NCI-H187 (cell line): ENCODE measurements around the gene CD68.

Source experiments
- DNase-seq, 2 experiments: peaks; one replicate each; lab custom pipeline; 2025; lab: John Stamatoyannopoulos, UW

The CD68 gene

DNA sequence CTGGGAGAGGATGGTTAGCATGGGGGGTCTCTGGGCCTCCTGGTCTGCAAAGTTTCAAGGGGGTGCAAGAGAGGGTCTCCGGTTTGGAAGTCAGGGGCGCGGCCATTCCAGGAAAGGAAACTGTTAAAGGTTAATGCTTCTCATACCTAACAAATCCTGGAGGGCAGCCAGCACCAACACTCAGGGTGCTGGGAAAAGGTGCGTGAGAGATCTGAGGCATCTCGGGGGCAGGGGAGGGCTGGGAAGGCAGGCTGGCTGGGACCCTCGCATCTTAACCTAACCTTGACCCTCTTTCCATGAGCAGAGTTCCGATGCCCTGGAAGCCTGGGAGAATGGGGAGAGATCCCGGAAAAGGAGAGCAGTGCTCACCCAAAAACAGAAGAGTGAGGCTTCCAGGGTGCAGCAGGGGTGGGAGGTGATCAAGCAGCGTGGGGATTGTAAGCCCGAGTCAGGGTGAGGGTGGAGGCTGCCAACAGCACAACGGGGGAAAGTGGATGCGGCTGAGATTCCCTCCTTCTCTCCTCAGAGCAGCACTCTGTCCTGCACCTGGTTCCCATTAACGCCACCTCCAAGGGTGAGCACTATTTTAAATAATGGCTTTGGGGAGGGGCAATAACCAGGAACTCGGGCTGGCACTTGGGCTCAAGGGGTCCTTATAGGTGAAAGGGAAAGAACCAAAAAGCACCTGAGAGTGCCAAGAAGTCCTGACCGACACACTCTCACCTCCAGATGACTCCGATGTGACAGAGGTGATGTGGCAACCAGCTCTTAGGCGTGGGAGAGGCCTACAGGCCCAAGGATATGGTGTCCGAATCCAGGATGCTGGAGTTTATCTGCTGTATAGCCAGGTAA, 19.9 kb upstream of the CD68 start:
- no peak for DNase-seq

GRCh38 chr17:7560172-7561027, 19.0 kb upstream of the CD68 start:
- DNase-seq, result no peak

DNA sequence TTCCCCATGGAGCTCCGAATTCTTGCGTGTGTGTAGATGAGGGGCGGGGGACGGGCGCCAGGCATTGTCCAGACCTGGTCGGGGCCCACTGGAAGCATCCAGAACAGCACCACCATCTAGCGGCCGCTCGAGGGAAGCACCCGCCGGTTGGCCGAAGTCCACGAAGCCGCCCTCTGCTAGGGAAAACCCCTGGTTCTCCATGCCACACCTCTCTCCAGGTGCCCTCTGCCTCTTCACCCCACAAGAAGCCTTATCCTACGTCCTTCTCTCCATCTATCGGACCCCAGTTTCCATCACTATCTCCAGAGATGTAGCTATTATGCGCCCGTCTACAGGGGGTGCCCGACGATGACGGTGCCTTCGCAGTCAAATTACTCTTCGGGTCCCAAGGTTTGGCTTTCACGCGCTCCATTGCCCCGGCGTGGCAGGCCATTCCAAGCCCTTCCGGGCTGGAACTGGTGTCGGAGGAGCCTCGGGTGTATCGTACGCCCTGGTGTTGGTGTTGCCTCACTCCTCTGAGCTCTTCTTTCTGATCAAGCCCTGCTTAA, 18.3 kb upstream of the CD68 start:
- peak; percentile 36 to 42 for DNase-seq

DNA sequence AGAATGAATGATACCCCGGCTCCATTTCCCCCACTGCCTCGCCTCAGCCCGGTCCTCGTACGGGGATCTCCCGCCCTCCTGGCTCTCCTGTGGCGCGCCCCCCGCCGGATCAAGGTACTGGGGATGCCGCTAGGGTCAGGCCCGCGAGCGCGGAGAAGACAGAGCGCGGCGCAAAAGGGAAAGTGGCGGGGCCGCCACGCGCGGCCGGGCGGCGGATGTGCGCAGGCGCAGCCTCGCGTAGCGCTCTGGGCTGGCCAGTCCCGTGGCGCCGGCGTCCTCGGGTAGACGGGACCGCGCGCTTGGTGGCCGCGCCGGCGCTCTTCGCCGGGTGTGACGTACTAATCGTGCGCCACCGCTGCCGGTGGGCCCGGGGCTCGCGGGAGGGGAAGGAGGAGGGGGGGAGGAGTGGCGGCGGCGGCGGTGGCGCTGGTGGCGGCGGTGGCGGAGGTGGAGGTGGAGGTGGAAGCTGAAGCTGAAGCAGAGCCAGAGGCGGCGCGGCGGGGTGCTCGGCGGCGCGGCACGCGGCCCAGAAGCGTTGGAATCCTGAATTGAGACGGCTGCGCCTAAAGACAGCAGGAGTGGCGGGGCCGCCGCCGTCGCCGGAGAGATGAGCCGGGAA, 17.7 kb upstream of the CD68 start, which contains the start of gene SENP3:
Gene SENP3 (plus strand): TSS at position 331 of the 619 bp plus-strand sequence. CDS start 1,158 bp downstream, outside the sequence.
- peak; percentile 39 to 55 for DNase-seq

DNA sequence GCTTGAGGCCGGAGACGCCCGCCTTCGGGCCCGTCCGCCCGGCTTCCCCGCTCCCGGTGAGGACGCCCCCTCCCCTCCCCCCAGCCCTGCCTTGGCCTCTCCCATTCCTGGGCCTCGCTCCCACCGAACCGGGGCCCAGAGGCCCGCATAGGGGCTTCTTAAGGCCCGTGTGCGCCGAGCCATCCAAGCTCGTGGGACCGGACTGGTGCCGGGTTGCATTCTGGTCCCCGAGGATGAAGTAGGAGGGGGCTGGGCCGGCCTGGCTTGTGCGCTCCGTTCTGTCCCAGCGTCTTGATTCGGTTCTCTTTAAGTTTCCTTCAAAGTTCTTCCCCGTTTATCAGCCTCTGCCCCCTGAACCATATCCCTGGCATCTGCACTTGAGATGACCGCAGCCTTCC, 17.2 kb upstream of the CD68 start:
- DNase-seq, result no peak

DNA sequence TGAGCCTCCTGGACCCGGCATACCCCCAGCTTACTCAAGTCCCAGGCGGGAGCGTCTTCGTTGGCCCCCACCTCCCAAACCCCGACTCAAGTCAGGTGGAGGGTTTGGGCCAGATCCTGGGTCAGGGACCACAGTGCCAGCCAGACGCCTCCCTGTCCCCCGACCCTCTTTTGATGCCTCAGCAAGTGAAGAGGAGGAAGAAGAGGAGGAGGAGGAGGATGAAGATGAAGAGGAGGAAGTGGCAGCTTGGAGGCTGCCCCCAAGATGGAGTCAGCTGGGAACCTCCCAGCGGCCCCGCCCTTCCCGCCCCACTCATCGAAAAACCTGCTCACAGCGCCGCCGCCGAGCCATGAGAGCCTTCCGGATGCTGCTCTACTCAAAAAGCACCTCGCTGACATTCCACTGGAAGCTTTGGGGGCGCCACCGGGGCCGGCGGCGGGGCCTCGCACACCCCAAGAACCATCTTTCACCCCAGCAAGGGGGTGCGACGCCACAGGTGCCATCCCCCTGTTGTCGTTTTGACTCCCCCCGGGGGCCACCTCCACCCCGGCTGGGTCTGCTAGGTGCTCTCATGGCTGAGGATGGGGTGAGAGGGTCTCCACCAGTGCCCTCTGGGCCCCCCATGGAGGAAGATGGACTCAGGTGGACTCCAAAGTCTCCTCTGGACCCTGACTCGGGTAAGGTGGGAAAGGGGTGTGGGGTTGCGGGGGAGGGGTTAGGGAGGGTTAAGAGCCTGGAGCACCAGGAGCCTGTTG, 16.1 kb upstream of the CD68 start:
- no peak for DNase-seq

GRCh38 chr17:7569571-7569970, 9.9 kb upstream of the CD68 start:
- DNase-seq, result no peak

DNA sequence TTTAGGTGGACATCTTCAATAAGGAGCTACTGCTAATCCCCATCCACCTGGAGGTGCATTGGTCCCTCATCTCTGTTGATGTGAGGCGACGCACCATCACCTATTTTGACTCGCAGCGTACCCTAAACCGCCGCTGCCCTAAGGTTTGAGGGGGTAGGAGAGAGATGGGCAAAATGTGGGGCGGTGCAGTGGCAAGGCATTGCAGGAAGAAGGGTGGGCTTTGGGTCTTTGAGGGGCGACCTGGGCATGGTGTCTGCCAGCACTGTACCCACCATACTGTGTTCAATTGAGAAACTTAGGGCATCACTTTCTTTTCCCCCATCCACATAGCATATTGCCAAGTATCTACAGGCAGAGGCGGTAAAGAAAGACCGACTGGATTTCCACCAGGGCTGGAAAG, 9.1 kb upstream of the CD68 start:
- no peak for DNase-seq

DNA sequence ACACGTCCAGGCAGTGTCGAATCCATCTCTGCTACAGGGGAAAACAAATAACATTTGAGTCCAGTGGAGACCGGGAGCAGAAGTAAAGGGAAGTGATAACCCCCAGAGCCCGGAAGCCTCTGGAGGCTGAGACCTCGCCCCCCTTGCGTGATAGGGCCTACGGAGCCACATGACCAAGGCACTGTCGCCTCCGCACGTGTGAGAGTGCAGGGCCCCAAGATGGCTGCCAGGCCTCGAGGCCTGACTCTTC, 7.2 kb upstream of the CD68 start:
- no peak for DNase-seq

DNA sequence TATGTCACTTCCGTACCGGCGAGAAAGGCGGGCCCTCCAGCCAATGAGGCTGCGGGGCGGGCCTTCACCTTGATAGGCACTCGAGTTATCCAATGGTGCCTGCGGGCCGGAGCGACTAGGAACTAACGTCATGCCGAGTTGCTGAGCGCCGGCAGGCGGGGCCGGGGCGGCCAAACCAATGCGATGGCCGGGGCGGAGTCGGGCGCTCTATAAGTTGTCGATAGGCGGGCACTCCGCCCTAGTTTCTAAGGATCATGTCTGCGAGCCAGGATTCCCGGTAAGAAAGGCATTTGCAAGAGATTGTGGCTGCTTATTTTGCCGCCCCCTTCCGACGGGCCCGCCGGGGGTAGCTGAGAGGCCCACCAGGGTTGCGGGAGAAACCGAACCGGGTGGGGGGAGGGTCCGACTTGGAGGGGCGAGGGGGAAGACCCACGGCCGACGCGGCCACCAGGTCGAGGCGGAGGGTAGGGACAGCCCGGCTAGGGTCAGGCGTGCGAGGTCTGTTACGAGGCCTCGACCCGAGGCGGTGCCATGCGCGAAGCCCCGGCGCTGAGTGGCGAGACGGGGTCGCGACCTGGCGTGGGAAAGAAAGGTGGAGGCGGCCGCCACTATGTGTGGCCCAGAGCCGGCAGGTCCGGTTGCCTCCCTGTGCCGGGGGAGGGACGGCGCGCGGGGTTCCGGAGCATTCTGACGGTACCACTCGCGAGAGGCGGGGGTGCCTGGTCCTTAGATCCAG, 6.7 kb upstream of the CD68 start:
- peak; percentile 90 to 94 for DNase-seq

GRCh38 chr17:7573324-7574080, 5.9 kb upstream of the CD68 start:
- peak; percentile 9 to 48 for DNase-seq

GRCh38 chr17:7574176-7574953, 5.1 kb upstream of the CD68 start:
- DNase-seq, result no peak

DNA sequence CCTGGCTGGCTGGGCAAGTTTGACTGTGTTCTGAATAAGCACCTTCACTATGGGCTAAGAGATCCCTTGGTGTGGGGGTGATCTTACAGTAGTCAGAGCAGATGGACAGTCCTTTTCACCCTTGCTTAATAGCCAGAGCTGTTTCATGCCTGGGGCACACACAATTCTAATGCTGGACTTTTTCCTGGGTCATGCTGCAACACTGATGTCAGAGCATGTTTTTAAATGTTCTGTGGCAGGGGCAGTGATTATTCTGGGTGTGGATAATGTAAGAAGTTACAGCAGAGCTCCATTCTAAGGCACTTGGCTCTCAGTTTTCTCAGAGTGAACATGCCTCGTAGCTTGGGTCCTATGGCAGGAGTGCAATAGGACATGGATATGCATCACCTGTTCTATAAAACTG, 4.0 kb upstream of the CD68 start:
- DNase-seq, result no peak

DNA sequence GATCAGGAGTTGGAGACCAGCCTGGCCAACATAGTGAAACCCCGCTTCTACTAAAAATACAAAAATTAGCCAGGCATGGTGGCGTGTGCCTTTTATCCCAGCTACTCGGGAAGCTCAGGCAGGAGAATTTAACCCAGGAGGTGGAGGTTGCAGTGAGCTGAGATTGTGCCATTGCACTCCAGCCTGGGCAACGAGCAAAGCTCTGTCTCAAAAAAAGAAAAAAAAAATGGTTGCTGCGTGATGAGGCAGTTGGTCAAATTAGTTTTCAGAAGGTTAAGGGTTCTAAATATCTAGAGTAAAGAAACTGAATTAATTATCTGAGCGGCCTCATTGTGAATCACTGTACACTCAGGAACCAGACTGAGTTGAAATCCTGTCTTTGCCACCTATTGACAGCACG, 3.5 kb upstream of the CD68 start:
- no peak for DNase-seq

DNA sequence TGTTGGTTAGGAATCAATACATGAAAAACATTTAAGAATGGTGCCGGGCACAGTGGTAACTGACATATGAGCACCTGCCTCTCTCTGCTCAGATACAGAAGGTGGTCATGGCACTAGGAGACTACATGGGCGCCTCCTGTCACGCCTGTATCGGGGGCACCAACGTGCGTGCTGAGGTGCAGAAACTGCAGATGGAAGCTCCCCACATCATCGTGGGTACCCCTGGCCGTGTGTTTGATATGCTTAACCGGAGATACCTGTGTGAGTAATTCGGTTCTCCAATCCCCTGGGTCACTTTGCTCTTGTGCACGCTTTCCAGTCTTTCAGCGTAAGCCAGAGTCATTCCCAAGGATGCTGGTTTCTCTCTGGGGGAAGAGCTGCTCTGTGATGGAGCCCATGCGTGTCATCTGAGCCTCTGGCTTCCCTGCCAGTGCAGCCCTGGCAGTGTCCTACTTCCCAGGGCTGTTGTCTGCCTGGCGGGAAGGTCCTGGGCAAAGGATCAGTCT, 3.0 kb upstream of the CD68 start:
- no peak for DNase-seq

DNA sequence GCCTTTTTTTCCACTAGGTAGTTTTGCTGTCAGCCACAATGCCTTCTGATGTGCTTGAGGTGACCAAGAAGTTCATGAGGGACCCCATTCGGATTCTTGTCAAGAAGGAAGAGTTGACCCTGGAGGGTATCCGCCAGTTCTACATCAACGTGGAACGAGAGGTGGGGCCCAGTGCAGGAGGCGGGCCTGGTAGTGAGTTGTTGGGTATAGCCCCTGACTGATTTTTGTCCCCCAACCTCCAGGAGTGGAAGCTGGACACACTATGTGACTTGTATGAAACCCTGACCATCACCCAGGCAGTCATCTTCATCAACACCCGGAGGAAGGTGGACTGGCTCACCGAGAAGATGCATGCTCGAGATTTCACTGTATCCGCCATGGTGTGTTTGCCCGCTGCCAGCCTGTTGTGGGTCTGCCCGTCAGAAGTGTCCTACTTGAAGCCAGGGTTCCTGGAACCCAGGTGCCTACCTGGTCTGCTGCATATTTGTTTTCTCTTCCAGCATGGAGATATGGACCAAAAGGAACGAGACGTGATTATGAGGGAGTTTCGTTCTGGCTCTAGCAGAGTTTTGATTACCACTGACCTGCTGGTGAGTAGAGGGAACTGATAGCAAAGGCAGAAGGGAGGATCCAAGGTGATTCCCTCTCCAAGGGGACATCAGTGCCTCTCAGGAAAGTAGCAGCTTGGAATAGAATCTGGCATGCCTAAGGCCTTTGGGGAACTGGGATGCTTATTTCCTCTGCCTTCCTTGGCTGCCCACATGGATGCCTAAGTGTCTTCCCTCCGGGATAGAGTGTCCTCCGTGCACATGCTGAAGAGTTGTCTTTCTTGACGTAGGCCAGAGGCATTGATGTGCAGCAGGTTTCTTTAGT, 1.9 kb upstream of the CD68 start:
- no peak for DNase-seq

DNA sequence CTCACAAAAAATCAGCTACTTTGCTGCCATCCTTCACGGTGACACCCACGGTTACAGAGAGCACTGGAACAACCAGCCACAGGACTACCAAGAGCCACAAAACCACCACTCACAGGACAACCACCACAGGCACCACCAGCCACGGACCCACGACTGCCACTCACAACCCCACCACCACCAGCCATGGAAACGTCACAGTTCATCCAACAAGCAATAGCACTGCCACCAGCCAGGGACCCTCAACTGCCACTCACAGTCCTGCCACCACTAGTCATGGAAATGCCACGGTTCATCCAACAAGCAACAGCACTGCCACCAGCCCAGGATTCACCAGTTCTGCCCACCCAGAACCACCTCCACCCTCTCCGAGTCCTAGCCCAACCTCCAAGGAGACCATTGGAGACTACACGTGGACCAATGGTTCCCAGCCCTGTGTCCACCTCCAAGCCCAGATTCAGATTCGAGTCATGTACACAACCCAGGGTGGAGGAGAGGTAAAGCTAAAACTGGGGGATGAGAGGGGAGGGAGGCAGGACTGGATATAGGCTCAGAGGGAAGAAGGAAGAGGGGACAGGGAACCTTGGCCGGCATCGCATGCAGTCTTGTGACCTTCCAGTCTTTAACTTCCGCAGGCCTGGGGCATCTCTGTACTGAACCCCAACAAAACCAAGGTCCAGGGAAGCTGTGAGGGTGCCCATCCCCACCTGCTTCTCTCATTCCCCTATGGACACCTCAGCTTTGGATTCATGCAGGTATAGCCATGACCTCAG, 581 bp downstream of the CD68 start:
- DNase-seq, result no peak
